ENCODE measurements around the gene SMIM1.

SMIM1 gene

GRCh38 chr1:3740042-3740441, 32.5 kb upstream of the SMIM1 start:
- Histone ChIP-seq H3K9me2 (replicated peaks; ENCODE audit: low read depth, low read length) (no peaks in the 10 kb centered on the region), H3K4me3 (ENCODE audit: low read length, poor library complexity, severe bottlenecking) (no peak overlapping the region), H3K27me3 (ENCODE audit: insufficient read depth, low read length, poor library complexity, severe bottlenecking) (no peaks in the 10 kb centered on the region), H3F3A (ENCODE audit: low read depth) (no peaks in the 10 kb centered on the region), H3K4me1 (ENCODE audit: insufficient read depth, low read length, poor library complexity, severe bottlenecking) (no peaks in the 10 kb centered on the region), H3K9ac (ENCODE audit: low read depth, low read length, poor library complexity, severe bottlenecking) (no peak overlapping the region), H3K36me3 (ENCODE audit: insufficient read depth, low read length) (no peaks in the 10 kb centered on the region), H2AFZ (ENCODE audit: low read length) (no peak overlapping the region), H4K20me1 (ENCODE audit: insufficient read depth, low read length, poor library complexity, severe bottlenecking) (no peaks in the 10 kb centered on the region), H3K79me2 (ENCODE audit: insufficient read depth, low read length) (no peaks in the 10 kb centered on the region), H3K9me3 (ENCODE audit: insufficient read depth, low read depth, low read length) (no peaks in the 10 kb centered on the region), H3K4me2 (ENCODE audit: low read depth, low read length, poor library complexity, severe bottlenecking) (no peak overlapping the region)
- TF ChIP-seq CTCF (conservative IDR thresholded peaks at IDR 0.05; ENCODE audit: low read length) = no peak
- no peak for TF ChIP-seq EZH2phosphoT487 (IDR thresholded peaks at IDR 0.05; ENCODE audit: borderline replicate concordance)

- no peak for TF ChIP-seq CTCF (conservative IDR thresholded peaks at IDR 0.05; ENCODE audit: low read length)
- TF ChIP-seq EZH2phosphoT487 (IDR thresholded peaks at IDR 0.05; ENCODE audit: borderline replicate concordance) = no peak
Measured at GRCh38 chr1:3740752-3741151, 31.8 kb upstream of the SMIM1 start.

GRCh38 chr1:3741566-3742438, 30.7 kb upstream of the SMIM1 start:
- Histone ChIP-seq H2AFZ (ENCODE audit: low read length) (no peak overlapping the region), H3K9ac (ENCODE audit: low read depth, low read length, poor library complexity, severe bottlenecking) (no peak overlapping the region), H3K9me2 (replicated peaks; ENCODE audit: low read depth, low read length) (no peaks in the 10 kb centered on the region), H3K4me2 (ENCODE audit: low read depth, low read length, poor library complexity, severe bottlenecking) (no peak overlapping the region), H3K79me2 (ENCODE audit: insufficient read depth, low read length) (no peaks in the 10 kb centered on the region), H3K4me1 (ENCODE audit: insufficient read depth, low read length, poor library complexity, severe bottlenecking) (no peaks in the 10 kb centered on the region), H3K36me3 (ENCODE audit: insufficient read depth, low read length) (no peaks in the 10 kb centered on the region), H3K9me3 (ENCODE audit: insufficient read depth, low read depth, low read length) (no peaks in the 10 kb centered on the region), H3F3A (ENCODE audit: low read depth) (no peaks in the 10 kb centered on the region), H4K20me1 (ENCODE audit: insufficient read depth, low read length, poor library complexity, severe bottlenecking) (no peaks in the 10 kb centered on the region), H3K4me3 (ENCODE audit: low read length, poor library complexity, severe bottlenecking) (no peak overlapping the region), H3K27me3 (ENCODE audit: insufficient read depth, low read length, poor library complexity, severe bottlenecking) (no peaks in the 10 kb centered on the region)
- no peak for TF ChIP-seq EZH2phosphoT487 (IDR thresholded peaks at IDR 0.05; ENCODE audit: borderline replicate concordance)
- TF ChIP-seq CTCF (conservative IDR thresholded peaks at IDR 0.05; ENCODE audit: low read length) = no peak

More at GRCh38 chr1:3740752-3741151, 31.8 kb upstream of the SMIM1 start:
- Histone ChIP-seq H3K9me3 (ENCODE audit: insufficient read depth, low read depth, low read length) (no peaks in the 10 kb centered on the region), H3K4me2 (ENCODE audit: low read depth, low read length, poor library complexity, severe bottlenecking) (no peak overlapping the region), H3K9ac (ENCODE audit: low read depth, low read length, poor library complexity, severe bottlenecking) (no peak overlapping the region), H3K4me3 (ENCODE audit: low read length, poor library complexity, severe bottlenecking) (no peak overlapping the region), H3F3A (ENCODE audit: low read depth) (no peaks in the 10 kb centered on the region), H2AFZ (ENCODE audit: low read length) (no peak overlapping the region), H3K9me2 (replicated peaks; ENCODE audit: low read depth, low read length) (no peaks in the 10 kb centered on the region), H4K20me1 (ENCODE audit: insufficient read depth, low read length, poor library complexity, severe bottlenecking) (no peaks in the 10 kb centered on the region), H3K27me3 (ENCODE audit: insufficient read depth, low read length, poor library complexity, severe bottlenecking) (no peaks in the 10 kb centered on the region), H3K4me1 (ENCODE audit: insufficient read depth, low read length, poor library complexity, severe bottlenecking) (no peaks in the 10 kb centered on the region), H3K36me3 (ENCODE audit: insufficient read depth, low read length) (no peaks in the 10 kb centered on the region), H3K79me2 (ENCODE audit: insufficient read depth, low read length) (no peaks in the 10 kb centered on the region)

Data from Loucy (cell line).